IMR-90 (cell line): ENCODE measurements around the gene ASIC2. TPM values are rescaled to one million over a fixed set of nuclear protein-coding genes. Genes with fewer than 3 reads are reported as not detected.

Experiments used
- ATAC-seq: fragments of 200-7000 bp; cut with Tn5 transposase; 2 replicates; pipeline ENCODE4 v1.9.1; 2020; ENCODE audit warnings: low read depth, mild to moderate bottlenecking, moderate library complexity
- BruUV-seq: library from RNA; stranded (reverse); fragments of 400-500 nt; replicated peaks from 2 replicates; lab custom pipeline; 2021; lab: Mats Ljungman, UMichigan
- CTCF ChIA-PET: fragments of 300-600 bp; formaldehyde crosslinking; extraction: SDS; loops from one replicate; lab custom pipeline; 2021; ENCODE audit warnings: antibody characterized with exemption; lab: Yijun Ruan, JAX
- POLR2A ChIA-PET: fragments of 300-600 bp; sonication (Branson Sonifier 250); formaldehyde crosslinking; loops from one replicate; lab custom pipeline; 2022; ENCODE audit warnings: antibody characterized with exemption; ENCODE audit not compliant: unreplicated experiment; lab: Charles Lee
- DNase-seq: peaks from one replicate; pipeline ENCODE4 v3.0.0; 2013
- H2AFZ ChIP-seq: replicated peaks from 2 replicates; pipeline ENCODE3; 2013; ENCODE audit warnings: low read length, mild to moderate bottlenecking; ENCODE audit not compliant: poor library complexity
- H2AK5ac ChIP-seq: 2 replicates; pipeline ENCODE4 v1.6.1; 2013; ENCODE audit warnings: low read depth, low read length, inconsistent platforms
- H2AK9ac ChIP-seq: replicated peaks from 2 replicates; pipeline ENCODE3; 2013; ENCODE audit warnings: mild to moderate bottlenecking, low read depth, low read length, moderate library complexity; ENCODE audit not compliant: poor library complexity
- H2BK120ac ChIP-seq: 2 replicates; pipeline ENCODE4 v1.6.1; 2013; ENCODE audit warnings: low read depth, low read length, inconsistent platforms
- H2BK15ac ChIP-seq: 3 replicates; pipeline ENCODE4 v1.6.1; 2013; ENCODE audit warnings: low read depth, low read length, inconsistent platforms
- H2BK20ac ChIP-seq: 2 replicates; pipeline ENCODE4 v1.6.1; 2013; ENCODE audit warnings: low read depth, mild to moderate bottlenecking, inconsistent platforms, low read length, moderate library complexity
- H2BK5ac ChIP-seq: 2 replicates; pipeline ENCODE4 v1.6.1; 2013; ENCODE audit warnings: mild to moderate bottlenecking, low read depth, low read length, inconsistent platforms; ENCODE audit not compliant: poor library complexity, severe bottlenecking
- H3K14ac ChIP-seq: replicated peaks from 2 replicates; pipeline ENCODE4 v1.6.1; 2013; ENCODE audit warnings: low read depth, low read length, inconsistent platforms
- H3K18ac ChIP-seq: 2 replicates; pipeline ENCODE4 v1.6.1; 2013; ENCODE audit warnings: low read depth, low read length, control low read depth
- H3K23ac ChIP-seq: 2 replicates; pipeline ENCODE4 v1.6.1; 2013; ENCODE audit warnings: low read depth, low read length, inconsistent platforms
- H3K27ac ChIP-seq: 2 replicates; pipeline ENCODE4 v1.5.1; 2013; ENCODE audit warnings: mild to moderate bottlenecking, control low read depth, low read length; ENCODE audit not compliant: insufficient read depth
- H3K27me3 ChIP-seq: 2 replicates; pipeline ENCODE4 v1.6.1; 2013; ENCODE audit warnings: low read length; ENCODE audit not compliant: control insufficient read depth, insufficient read depth
- H3K36me3 ChIP-seq: 2 replicates; pipeline ENCODE4 v1.6.1; 2013; ENCODE audit warnings: low read length, mixed read lengths; ENCODE audit not compliant: control insufficient read depth, insufficient read depth
- H3K4ac ChIP-seq: 2 replicates; pipeline ENCODE4 v1.6.1; 2013; ENCODE audit warnings: low read depth, low read length, inconsistent platforms
- H3K4me1 ChIP-seq: 2 replicates; pipeline ENCODE4 v1.6.1; 2013; ENCODE audit warnings: low read length, mixed read lengths; ENCODE audit not compliant: control insufficient read depth, insufficient read depth
- H3K4me2 ChIP-seq: 2 replicates; pipeline ENCODE4 v1.6.1; 2013; ENCODE audit warnings: low read depth, mild to moderate bottlenecking, control low read depth, low read length, moderate library complexity
- H3K4me3 ChIP-seq: 2 replicates; pipeline ENCODE4 v1.5.1; 2013; ENCODE audit warnings: low read depth, mild to moderate bottlenecking, control low read depth, low read length, moderate library complexity; ENCODE audit not compliant: insufficient read depth
- H3K56ac ChIP-seq: 2 replicates; pipeline ENCODE4 v1.6.1; 2013; ENCODE audit warnings: low read length, inconsistent platforms; ENCODE audit not compliant: insufficient read depth; ENCODE audit errors: extremely low read depth
- H3K79me1 ChIP-seq, 2 experiments: 2 replicates each; pipeline ENCODE4 v1.6.1; 2013; ENCODE audit warnings: low read length in 2 of 2, inconsistent platforms in 1 of 2, low read depth in 1 of 2
- H3K9ac ChIP-seq: 2 replicates; pipeline ENCODE4 v1.6.1; 2013; ENCODE audit warnings: low read depth, low read length, control low read depth
- H3K9me1 ChIP-seq: 2 replicates; pipeline ENCODE4 v1.6.1; 2013; ENCODE audit warnings: low read length, inconsistent platforms; ENCODE audit not compliant: insufficient read depth
- H3K9me3 ChIP-seq: 2 replicates; pipeline ENCODE4 v1.6.1; 2013; ENCODE audit warnings: low read length; ENCODE audit not compliant: control insufficient read depth, insufficient read depth
- H4K20me1 ChIP-seq: 2 replicates; pipeline ENCODE4 v1.6.1; 2013; ENCODE audit warnings: low read length, inconsistent platforms; ENCODE audit not compliant: insufficient read depth
- H4K5ac ChIP-seq: 2 replicates; pipeline ENCODE4 v1.6.1; 2013; ENCODE audit warnings: mild to moderate bottlenecking, low read depth, low read length, control low read depth
- H4K8ac ChIP-seq, 2 experiments: 2 replicates each; pipeline ENCODE4 v1.6.1; 2013; ENCODE audit warnings: low read depth in 2 of 2, low read length in 2 of 2, control low read depth in 1 of 2, inconsistent platforms in 1 of 2
- H4K91ac ChIP-seq: 2 replicates; pipeline ENCODE4 v1.6.1; 2013; ENCODE audit warnings: low read depth, low read length, inconsistent platforms; ENCODE audit not compliant: insufficient read depth
- BHLHE40 ChIP-seq: fragments of 150-350 bp; IDR thresholded peaks from 2 replicates; pipeline ENCODE4 v1.6.1; 2016; ENCODE audit warnings: mild to moderate bottlenecking, low read depth, low read length
- CEBPB ChIP-seq: IDR thresholded peaks from 2 replicates; pipeline ENCODE4 v1.6.1; 2012; ENCODE audit warnings: low read depth, low read length, improper control_type of control experiment
- CHD1 ChIP-seq: IDR thresholded peaks from 2 replicates; pipeline ENCODE4 v1.6.1; 2012; ENCODE audit warnings: low read depth, low read length, improper control_type of control experiment
- ELK1 ChIP-seq: fragments of 150-350 bp; IDR thresholded peaks from 2 replicates; pipeline ENCODE4 v1.6.1; 2016; ENCODE audit warnings: low read depth, mild to moderate bottlenecking, low read length, moderate library complexity, borderline replicate concordance
- MAFK ChIP-seq: IDR thresholded peaks from 2 replicates; pipeline ENCODE4 v1.6.1; 2012; ENCODE audit warnings: low read depth, low read length, improper control_type of control experiment
- MAZ ChIP-seq: IDR thresholded peaks from 2 replicates; pipeline ENCODE4 v1.6.1; 2012; ENCODE audit warnings: low read depth, mild to moderate bottlenecking, low read length, improper control_type of control experiment, moderate library complexity, borderline replicate concordance
- POLR2A ChIP-seq: IDR thresholded peaks from 2 replicates; pipeline ENCODE4 v1.6.1; 2012; ENCODE audit warnings: mild to moderate bottlenecking, low read depth, low read length
- RFX5 ChIP-seq: IDR thresholded peaks from 2 replicates; pipeline ENCODE4 v1.8.0; 2012; ENCODE audit warnings: low read depth, mild to moderate bottlenecking, low read length, moderate library complexity
- SMC3 ChIP-seq: fragments of 150-350 bp; IDR thresholded peaks from 2 replicates; pipeline ENCODE4 v1.6.1; 2016; ENCODE audit warnings: low read depth, mild to moderate bottlenecking, antibody characterized with exemption, low read length, moderate library complexity
- USF2 ChIP-seq: fragments of 150-350 bp; IDR thresholded peaks from 2 replicates; pipeline ENCODE4 v1.6.1; 2017; ENCODE audit warnings: mild to moderate bottlenecking, antibody characterized with exemption, low read length, low read depth
- WGBS, 2 experiments: methylation state at CpG; one replicate each; pipeline versions ENCODE4 v1.1.5 to v1.1.7; 2013; ENCODE audit warnings: missing lambda C conversion rate in 2 of 2; ENCODE audit not compliant: insufficient read length in 1 of 2; ENCODE audit errors: extremely low coverage in 2 of 2; 5-methylcytosine and 5-hydroxymethylcytosine counted together
- dilution Hi-C: fragments of 300-500 bp; cut with HindIII; formaldehyde crosslinking; loops from one replicate; pipeline ENCODE4 v1.14.3; 2018; ENCODE audit warnings: low sequenced_read_pairs; ENCODE audit not compliant: unreplicated experiment
- in situ Hi-C: fragments of 300-500 bp; cut with MboI; formaldehyde crosslinking; loops from 3 replicates; pipeline ENCODE4 v1.14.3; 2019; ENCODE audit warnings: low sequenced_read_pairs, inconsistent platforms, mixed read lengths
- intact Hi-C: fragments of 100-400 bp; cut with micrococcal nuclease; formaldehyde crosslinking; loops from 2 replicates; pipeline ENCODE4 v1.10.0; 2022
- polyA plus RNA-seq, 3 experiments: library from polyadenylated mRNA; depleted of rRNA; stranded (reverse); fragments of >200 nt; gene quantifications; 2 replicates each; pipeline ENCODE4 v1.2.3, GENCODE V29; 2012; ENCODE audit warnings: low replicate concordance in 1 of 3
- total RNA-seq: library from RNA; depleted of rRNA; stranded (reverse); fragments of >200 nt; gene quantifications from 2 replicates; pipeline ENCODE4 v1.2.3, GENCODE V29; 2012
- TF ChIP-seq, protein P1 (sequence below): conservative IDR thresholded peaks from 2 replicates; pipeline ENCODE4 v1.5.1; 2012; ENCODE audit warnings: mild to moderate bottlenecking, low read depth, low read length, improper control_type of control experiment

The ASIC2 gene
- total and polyA plus RNA-seq, 2 of the 4 experiments (the other 2 are of a cell fraction) = under 0.01 to 0.15 TPM

DNA sequence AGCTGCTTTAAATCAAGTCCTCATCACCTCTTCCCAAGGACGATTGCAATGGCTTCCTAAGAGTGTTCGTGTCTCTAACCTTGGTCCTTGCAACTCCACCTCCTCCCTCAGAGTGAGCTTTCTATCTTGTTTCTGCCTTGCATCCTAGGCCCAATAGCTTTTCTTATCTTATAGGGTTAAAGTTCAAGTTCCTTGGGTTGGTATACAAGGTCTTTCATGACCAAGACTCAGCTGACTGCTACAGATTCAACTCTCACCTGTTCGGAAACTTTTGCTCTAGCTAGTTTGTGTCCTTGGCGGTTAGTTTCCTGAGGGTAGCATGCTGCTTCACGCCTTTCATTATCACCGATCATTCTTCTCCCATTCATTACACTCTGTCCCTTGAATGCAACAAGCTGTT lies 290.8 kb downstream of the ASIC2 start:
- dilution Hi-C loops (no loop called here), in situ Hi-C loops (no loop called here), intact Hi-C loops (no loop called here)
- H3K23ac ChIP-seq = no peak overlapping the region
- H4K91ac ChIP-seq = no peak overlapping the region
- no peak overlapping the region for H2BK15ac ChIP-seq
- no TSS peak for BruUV-seq
- H3K56ac ChIP-seq = no peak overlapping the region
- no peak overlapping the region for H2BK120ac ChIP-seq
- H3K9me3 ChIP-seq = no peaks in the 10 kb centered on the region
- H2AK9ac ChIP-seq = no peak overlapping the region
- no peak overlapping the region for H3K4ac ChIP-seq
- no peak overlapping the region for H2BK20ac ChIP-seq
- no peak overlapping the region for H2BK5ac ChIP-seq
- no peak overlapping the region for H3K18ac ChIP-seq
- H3K36me3 ChIP-seq = no peaks in the 10 kb centered on the region
- H3K27ac ChIP-seq = no peak overlapping the region
- DNase-seq (no peak), ATAC-seq (no peak)
- no peak overlapping the region for H3K4me3 ChIP-seq
- POLR2A ChIA-PET = no interaction called here
- H3K9ac ChIP-seq = no peak overlapping the region
- H2AK5ac ChIP-seq = no peak overlapping the region
- H3K4me1 ChIP-seq = peaks cover 5% of the 10 kb centered on the region; the same call in 1 of the 2 replicates
- no peak overlapping the region for H4K8ac ChIP-seq
- H2AFZ ChIP-seq = no peak overlapping the region
- peaks cover 3% of the 10 kb centered on the region; the same call in 1 of the 2 replicates for H3K27me3 ChIP-seq
- no peak overlapping the region for H3K14ac ChIP-seq
- H4K20me1 ChIP-seq = no peaks in the 10 kb centered on the region
- H3K79me1 ChIP-seq = no peaks in the 10 kb centered on the region
- H3K4me2 ChIP-seq = no peak overlapping the region
- CTCF ChIA-PET = interaction anchor here (0.9 kb wide), 1 partner anchor 288 kb away, joined by 3 read pairs; no protein-coding TSS in a partner anchor
- H4K5ac ChIP-seq = no peak overlapping the region
- 0 out of 2 replicates have a peak, but pooled peaks cover 3% of the 10 kb centered on the region for H3K9me1 ChIP-seq
- WGBS, 2 experiments = 63% methylated on average over 4 of the region's 6 CpGs; no CpG with 5 or more reads in 1 of the 2 experiments
- TF ChIP-seq USF2 (no peak), RFX5 (no peak), BHLHE40 (no peak), POLR2A (no peak), MAFK (no peak), ELK1 (no peak), CHD1 (no peak), SMC3 (no peak), CEBPB (no peak), MAZ (no peak)
- TF ChIP-seq, protein P1, sequence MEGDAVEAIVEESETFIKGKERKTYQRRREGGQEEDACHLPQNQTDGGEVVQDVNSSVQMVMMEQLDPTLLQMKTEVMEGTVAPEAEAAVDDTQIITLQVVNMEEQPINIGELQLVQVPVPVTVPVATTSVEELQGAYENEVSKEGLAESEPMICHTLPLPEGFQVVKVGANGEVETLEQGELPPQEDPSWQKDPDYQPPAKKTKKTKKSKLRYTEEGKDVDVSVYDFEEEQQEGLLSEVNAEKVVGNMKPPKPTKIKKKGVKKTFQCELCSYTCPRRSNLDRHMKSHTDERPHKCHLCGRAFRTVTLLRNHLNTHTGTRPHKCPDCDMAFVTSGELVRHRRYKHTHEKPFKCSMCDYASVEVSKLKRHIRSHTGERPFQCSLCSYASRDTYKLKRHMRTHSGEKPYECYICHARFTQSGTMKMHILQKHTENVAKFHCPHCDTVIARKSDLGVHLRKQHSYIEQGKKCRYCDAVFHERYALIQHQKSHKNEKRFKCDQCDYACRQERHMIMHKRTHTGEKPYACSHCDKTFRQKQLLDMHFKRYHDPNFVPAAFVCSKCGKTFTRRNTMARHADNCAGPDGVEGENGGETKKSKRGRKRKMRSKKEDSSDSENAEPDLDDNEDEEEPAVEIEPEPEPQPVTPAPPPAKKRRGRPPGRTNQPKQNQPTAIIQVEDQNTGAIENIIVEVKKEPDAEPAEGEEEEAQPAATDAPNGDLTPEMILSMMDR = no peak
